ENCODE measurements around the gene KRTAP9-1. TPM values are rescaled to one million over a fixed set of nuclear protein-coding genes. Genes with fewer than 3 reads are reported as not detected.
"Not testable (repeated sequence)": the region's sequence is repeated elsewhere in the genome, so short reads cannot be mapped to it uniquely, and the experiment has no call there.

Gene KRTAP9-1, protein sequence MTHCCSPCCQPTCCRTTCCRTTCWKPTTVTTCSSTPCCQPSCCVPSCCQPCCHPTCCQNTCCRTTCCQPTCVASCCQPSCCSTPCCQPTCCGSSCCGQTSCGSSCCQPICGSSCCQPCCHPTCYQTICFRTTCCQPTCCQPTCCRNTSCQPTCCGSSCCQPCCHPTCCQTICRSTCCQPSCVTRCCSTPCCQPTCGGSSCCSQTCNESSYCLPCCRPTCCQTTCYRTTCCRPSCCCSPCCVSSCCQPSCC
- not detected in 2 replicates for total RNA-seq (2011; cell fraction: chromatin; rRNA removed; ENCODE audit: low replicate concordance)
- total RNA-seq (2011; cell fraction: nucleolus; rRNA removed): not detected in 2 replicates
- total RNA-seq (2011; cell fraction: nucleoplasm; rRNA removed): not detected in 2 replicates
- not detected in 2 replicates for total RNA-seq (2014; rRNA removed)
- total RNA-seq (2014; rRNA removed; fragmentation: Illumina TruSeq; extraction: Trizol): not detected in 2 replicates
- total RNA-seq (2015; rRNA removed; fragmentation: Illumina TruSeq; extraction: Trizol): not detected in 2 replicates
- total RNA-seq (2021): not detected in 2 replicates
- not detected in 2 replicates for polyA plus RNA-seq (2011; rRNA removed)
- polyA plus RNA-seq (2011; cell fraction: cytosol; rRNA removed): not detected in 2 replicates
- not detected in 2 replicates for polyA plus RNA-seq (2011; cell fraction: nucleus; rRNA removed)
- not detected in 2 replicates for polyA plus RNA-seq (2012)
- not detected in 2 replicates for polyA plus RNA-seq (2014; fragmentation: Illumina TruSeq; extraction: Trizol)
- not detected for polyA plus RNA-seq (2014; fragmentation: Nextera tagmentation; extraction: Ambion mirVana)
- not detected in 2 replicates for polyA plus RNA-seq (2014; rRNA removed)
- polyA minus RNA-seq (2011; rRNA and poly(A)+ RNA removed): not detected in 2 replicates
- polyA minus RNA-seq (2011; cell fraction: cytosol; rRNA and poly(A)+ RNA removed): not detected in 2 replicates
- not detected in 2 replicates for polyA minus RNA-seq (2011; cell fraction: nucleus; rRNA and poly(A)+ RNA removed)
- Bru-seq, nascent RNA: not detected
- BruChase-seq, experiment 1, labeled RNA remaining after a 2-hour chase: not detected
- BruChase-seq, experiment 2, labeled RNA remaining after a 6-hour chase: not detected
- long read RNA-seq, experiment 1: 0 reads
- long read RNA-seq, experiment 2: 0 reads
- long read RNA-seq, experiment 3: 0 reads

DNA sequence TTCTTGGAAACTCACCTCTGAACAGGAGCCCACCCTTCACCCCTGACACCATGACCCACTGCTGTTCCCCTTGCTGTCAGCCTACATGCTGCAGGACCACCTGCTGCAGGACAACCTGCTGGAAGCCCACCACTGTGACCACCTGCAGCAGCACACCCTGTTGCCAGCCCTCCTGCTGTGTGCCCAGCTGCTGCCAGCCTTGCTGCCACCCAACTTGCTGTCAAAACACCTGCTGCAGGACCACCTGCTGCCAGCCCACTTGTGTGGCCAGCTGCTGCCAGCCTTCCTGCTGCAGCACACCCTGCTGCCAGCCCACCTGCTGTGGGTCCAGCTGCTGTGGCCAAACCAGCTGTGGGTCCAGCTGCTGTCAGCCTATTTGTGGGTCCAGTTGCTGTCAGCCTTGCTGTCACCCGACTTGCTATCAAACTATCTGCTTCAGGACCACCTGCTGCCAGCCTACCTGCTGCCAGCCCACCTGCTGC lies at the start of gene KRTAP9-1:
Gene KRTAP9-1, plus strand, starts transcription at position 51 of the 482 bp plus-strand sequence. Its CDS starts 0 bp downstream, at position 51.
- H3K9me1 ChIP-seq (ENCODE audit: control insufficient read depth, insufficient read depth, low read length); H3K79me2 ChIP-seq (ENCODE audit: control insufficient read depth, insufficient read depth, low read length); BruUV-seq (replicated peaks); FAIRE-seq; H2AFZ ChIP-seq (ENCODE audit: low read depth, low read length); H3K4me1 ChIP-seq (replicated peaks in 1 of 2; ENCODE audit: control insufficient read depth in 2 of 2, insufficient read depth in 2 of 2, low read length in 2 of 2); CTCF ChIA-PET (ENCODE audit: low intra/inter-chr PET ratio); H3K4me2 ChIP-seq (ENCODE audit: insufficient read depth, low read length); intact Hi-C loops (cut with micrococcal nuclease); ATAC-seq; H3K36me3 ChIP-seq (ENCODE audit: control insufficient read depth, insufficient read depth, low read length); H3K9ac ChIP-seq (ENCODE audit: insufficient read depth in 1 of 2, low read depth in 2 of 2, low read length in 2 of 2); DNase-seq (ENCODE audit: extremely low read depth in 1 of 4, low spot score in 3 of 4); H3K27ac ChIP-seq (ENCODE audit: extremely low read depth, low read depth, low read length); in situ Hi-C loops (cut with MboI); H4K20me1 ChIP-seq (replicated peaks; ENCODE audit: control insufficient read depth, insufficient read depth, low read length); H3K9me3 ChIP-seq (replicated peaks; ENCODE audit: control insufficient read depth, insufficient read depth, low read depth, low read length); H3K27me3 ChIP-seq (ENCODE audit: control insufficient read depth in 2 of 2, insufficient read depth in 2 of 2, low read length in 2 of 2); H3K4me3 ChIP-seq: not testable (repeated sequence)
- POLR2A ChIA-PET: interaction anchor here (0.6 kb wide), 1 partner anchor 18 kb away, joined by 4 read pairs; no protein-coding TSS in a partner anchor
- WGBS (ENCODE audit: insufficient coverage, low coverage, missing lambda C conversion rate): 0% methylated on average over 1 of the region's 1 CpG
